HG03064 (cell line): ENCODE data around the gene PRXL2A.

Experiments used
- ATAC-seq: cut with Tn5 transposase; IDR thresholded peaks from one replicate; pipeline ENCODE4 v1.9.1; 2021; ENCODE audit warnings: low read depth; ENCODE audit not compliant: unreplicated experiment

The PRXL2A gene

GRCh38 chr10:80460399-80461207, 52.3 kb downstream of the PRXL2A start:
- no peak for ATAC-seq

GRCh38 chr10:80461208-80462183, 53.1 kb downstream of the PRXL2A start:
- no peak for ATAC-seq

- ATAC-seq, result no peak
Observed at GRCh38 chr10:80462299-80462980, 54.1 kb downstream of the PRXL2A start.

GRCh38 chr10:80462981-80463741, 54.8 kb downstream of the PRXL2A start:
- no peak for ATAC-seq

- no peak for ATAC-seq
Observed at GRCh38 chr10:80463868-80464267, 55.5 kb downstream of the PRXL2A start.

GRCh38 chr10:80464557-80465450, 56.5 kb downstream of the PRXL2A start:
- ATAC-seq, result no peak

GRCh38 chr10:80465451-80465835, 57.1 kb downstream of the PRXL2A start:
- ATAC-seq, result no peak

GRCh38 chr10:80465839-80466590, 57.7 kb downstream of the PRXL2A start:
- peak; percentile 42 for ATAC-seq

GRCh38 chr10:80466724-80467326, 58.5 kb downstream of the PRXL2A start:
- no peak for ATAC-seq

- no peak for ATAC-seq
Observed at GRCh38 chr10:80468002-80468401, 59.7 kb downstream of the PRXL2A start.

GRCh38 chr10:80468806-80469421, 60.6 kb downstream of the PRXL2A start:
- ATAC-seq, result no peak

- ATAC-seq, result no peak
Observed at GRCh38 chr10:80470266-80470665, 61.9 kb downstream of the PRXL2A start.

- ATAC-seq, result no peak
Observed at GRCh38 chr10:80471001-80471400, 62.6 kb downstream of the PRXL2A start.

GRCh38 chr10:80471715-80472233, 63.4 kb downstream of the PRXL2A start:
- ATAC-seq, result peak; percentile 52

GRCh38 chr10:80472234-80473095, 64.1 kb downstream of the PRXL2A start:
- peak; percentile 86 for ATAC-seq

GRCh38 chr10:80473096-80473657, 64.8 kb downstream of the PRXL2A start:
- ATAC-seq, result no peak
